ENCODE results near the gene ABTB2.

ABTB2 gene

DNA sequence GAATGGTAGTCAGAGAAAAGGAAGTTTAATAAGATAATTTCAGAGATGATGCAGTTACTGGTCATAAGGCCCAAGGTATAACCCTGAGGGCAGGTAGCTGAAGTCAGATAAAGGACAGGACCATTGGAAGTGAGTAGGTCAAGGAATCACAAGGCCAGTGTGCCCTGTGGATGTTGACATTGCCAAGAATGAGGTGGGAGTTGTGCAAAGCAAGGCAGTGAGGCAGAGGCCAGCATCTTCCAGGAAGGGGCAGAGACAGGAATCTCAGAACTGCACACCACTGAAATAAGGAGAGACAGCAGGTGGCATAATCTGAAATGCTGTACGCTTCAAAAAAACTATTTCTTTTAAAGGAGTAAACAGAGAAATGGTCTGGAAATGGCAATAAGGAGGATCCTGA, 61.4 kb downstream of the ABTB2 start:
- TF ChIP-seq, protein P1, sequence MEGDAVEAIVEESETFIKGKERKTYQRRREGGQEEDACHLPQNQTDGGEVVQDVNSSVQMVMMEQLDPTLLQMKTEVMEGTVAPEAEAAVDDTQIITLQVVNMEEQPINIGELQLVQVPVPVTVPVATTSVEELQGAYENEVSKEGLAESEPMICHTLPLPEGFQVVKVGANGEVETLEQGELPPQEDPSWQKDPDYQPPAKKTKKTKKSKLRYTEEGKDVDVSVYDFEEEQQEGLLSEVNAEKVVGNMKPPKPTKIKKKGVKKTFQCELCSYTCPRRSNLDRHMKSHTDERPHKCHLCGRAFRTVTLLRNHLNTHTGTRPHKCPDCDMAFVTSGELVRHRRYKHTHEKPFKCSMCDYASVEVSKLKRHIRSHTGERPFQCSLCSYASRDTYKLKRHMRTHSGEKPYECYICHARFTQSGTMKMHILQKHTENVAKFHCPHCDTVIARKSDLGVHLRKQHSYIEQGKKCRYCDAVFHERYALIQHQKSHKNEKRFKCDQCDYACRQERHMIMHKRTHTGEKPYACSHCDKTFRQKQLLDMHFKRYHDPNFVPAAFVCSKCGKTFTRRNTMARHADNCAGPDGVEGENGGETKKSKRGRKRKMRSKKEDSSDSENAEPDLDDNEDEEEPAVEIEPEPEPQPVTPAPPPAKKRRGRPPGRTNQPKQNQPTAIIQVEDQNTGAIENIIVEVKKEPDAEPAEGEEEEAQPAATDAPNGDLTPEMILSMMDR (IDR thresholded peaks at IDR 0.05) = no peak

GRCh38 chr11:34292546-34292945, 65.3 kb downstream of the ABTB2 start:
- TF ChIP-seq, protein P1 (IDR thresholded peaks at IDR 0.05) = no peak

DNA sequence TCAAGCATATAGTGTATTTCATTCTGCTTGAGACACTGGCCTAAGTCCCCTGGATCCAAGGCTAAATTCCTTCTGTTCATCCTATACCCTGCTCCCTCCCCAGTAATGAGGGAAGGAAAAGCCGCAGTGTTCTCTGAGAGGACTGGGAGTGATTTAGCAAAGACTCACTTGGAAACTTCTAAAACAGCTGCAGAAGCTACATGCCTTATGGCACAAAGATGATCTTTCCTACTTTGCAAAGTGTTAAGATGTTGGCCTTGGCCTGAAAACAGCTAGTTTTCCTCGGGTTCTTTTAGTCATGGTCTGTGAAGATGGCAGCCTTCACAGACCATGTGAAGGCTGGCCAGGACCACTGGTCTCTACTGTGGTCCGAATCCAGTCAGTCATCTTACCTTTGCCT, 65.7 kb downstream of the ABTB2 start:
- TF ChIP-seq, protein P1 (IDR thresholded peaks at IDR 0.05) = no peak

- TF ChIP-seq, protein P1 (IDR thresholded peaks at IDR 0.05) = no peak
Measured at GRCh38 chr11:34290926-34291325, 66.9 kb downstream of the ABTB2 start.

GRCh38 chr11:34288492-34288891, 69.3 kb downstream of the ABTB2 start:
- TF ChIP-seq, protein P1 (IDR thresholded peaks at IDR 0.05) = no peak

GRCh38 chr11:34284811-34285481, 72.9 kb downstream of the ABTB2 start:
- TF ChIP-seq, protein P1 (IDR thresholded peaks at IDR 0.05) = no peak

GRCh38 chr11:34284156-34284555, 73.7 kb downstream of the ABTB2 start:
- TF ChIP-seq, protein P1 (IDR thresholded peaks at IDR 0.05) = no peak
